ENCODE measurements around the gene LRRC37A3.
"Not testable (repeated sequence)": the region's sequence is repeated elsewhere in the genome, so short reads cannot be mapped to it uniquely, and the experiment has no call there.

LRRC37A3 gene

GRCh38 chr17:64925244-64925643, 6.0 kb upstream of the LRRC37A3 start:
- DNase-seq: not testable (repeated sequence)

- DNase-seq: peak; percentile 96
Measured at GRCh38 chr17:64923051-64923568, 3.8 kb upstream of the LRRC37A3 start.

DNA sequence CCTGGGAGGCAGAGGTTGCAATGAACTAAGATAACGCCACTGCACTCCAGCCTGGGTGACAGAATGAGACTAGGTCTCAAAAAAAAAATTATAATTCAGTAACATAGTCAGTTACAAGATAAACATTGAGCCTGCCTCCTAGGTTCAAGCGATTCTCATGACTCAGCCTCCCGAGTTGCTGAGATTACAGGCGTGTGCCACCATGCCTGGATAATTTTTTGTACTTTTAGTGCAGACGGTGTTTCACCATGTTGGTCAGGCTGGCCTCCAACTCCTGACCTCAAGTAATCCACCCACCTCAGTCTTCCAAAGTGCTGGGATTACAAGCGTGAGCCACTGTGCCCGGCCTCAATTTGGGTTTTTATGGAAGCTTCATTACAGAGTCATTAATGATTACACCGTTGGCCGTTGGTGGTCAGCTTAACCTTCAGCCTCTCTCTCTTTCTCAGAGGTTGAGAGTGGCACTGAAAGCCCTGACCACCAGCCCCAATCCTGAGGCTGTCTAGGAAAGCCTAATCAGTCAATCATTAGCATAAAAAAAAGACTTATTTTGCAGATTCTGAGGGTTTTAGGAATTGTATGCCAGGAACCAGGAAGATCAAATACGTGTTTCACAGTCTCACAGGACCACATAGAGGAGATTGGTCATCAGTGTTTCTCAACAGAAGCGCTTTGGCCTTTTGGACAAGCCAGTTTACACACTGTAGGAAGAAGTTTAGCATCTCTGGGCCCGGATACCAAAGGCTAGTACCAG, 1.3 kb upstream of the LRRC37A3 start:
- peak; percentile 42 for DNase-seq

DNA sequence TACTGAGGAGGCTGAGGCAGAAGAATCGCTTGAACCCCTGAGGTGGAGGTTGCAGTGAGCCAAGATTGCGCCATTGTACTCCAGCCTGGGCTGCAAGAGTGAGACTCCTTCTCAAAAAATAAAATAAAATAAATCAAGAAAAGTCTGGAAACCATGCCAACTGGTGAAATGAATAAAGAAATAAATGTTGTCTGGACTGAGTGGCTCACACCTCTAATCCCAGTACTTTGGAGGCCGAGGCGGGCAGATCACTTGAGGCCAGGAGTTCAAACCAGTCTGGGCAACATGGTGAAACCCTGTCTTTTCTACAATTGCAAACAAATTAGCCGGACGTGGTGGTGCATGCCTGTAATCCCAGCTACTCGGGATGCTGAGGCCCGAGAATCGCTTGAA, 744 bp upstream of the LRRC37A3 start:
- no peak for DNase-seq

DNA sequence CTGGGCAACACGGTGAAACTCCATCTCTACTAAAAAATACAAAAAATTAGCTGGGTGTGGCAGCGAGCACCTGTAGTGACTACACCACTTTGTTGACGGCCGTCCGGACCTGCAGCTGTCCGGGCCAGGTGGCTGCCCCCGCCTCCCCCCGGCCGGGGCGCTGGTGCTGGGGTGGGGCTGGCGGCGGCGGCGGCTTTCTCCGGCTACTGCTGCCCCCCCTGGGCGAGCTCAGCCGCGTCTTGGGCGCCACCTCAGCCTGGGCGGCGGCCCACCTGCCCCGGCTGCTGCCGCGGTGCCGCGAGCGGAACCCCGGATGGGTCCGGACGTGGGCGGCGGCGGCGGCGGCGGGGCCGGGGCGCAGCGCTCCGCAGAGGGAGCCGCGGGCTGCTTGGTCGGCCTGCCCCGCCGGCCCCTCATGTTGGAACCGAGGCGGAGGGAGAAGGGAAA, 413 bp downstream of the LRRC37A3 start:
- DNase-seq: peak; percentile 65

DNA sequence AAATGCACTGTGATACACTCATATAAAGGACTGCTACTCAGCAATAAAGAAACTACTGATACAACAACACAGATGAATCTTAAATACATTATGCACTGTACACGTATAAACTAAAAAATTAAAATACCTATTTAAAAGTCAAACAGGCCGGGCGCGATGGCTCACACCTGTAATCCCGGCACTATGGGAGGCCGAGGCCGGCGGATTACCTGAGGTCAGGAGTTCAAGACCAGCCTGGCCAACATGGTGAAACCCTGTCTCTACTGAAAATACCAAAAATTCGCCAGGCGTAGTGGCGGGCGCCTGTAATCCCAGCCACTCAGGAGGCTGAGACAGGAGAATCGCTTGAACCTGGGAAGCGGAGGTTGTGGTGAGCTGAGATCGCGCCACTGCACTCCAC, 1.7 kb downstream of the LRRC37A3 start:
- not testable (repeated sequence) for DNase-seq

GRCh38 chr17:64915244-64915643, 4.0 kb downstream of the LRRC37A3 start:
- not testable (repeated sequence) for DNase-seq

DNA sequence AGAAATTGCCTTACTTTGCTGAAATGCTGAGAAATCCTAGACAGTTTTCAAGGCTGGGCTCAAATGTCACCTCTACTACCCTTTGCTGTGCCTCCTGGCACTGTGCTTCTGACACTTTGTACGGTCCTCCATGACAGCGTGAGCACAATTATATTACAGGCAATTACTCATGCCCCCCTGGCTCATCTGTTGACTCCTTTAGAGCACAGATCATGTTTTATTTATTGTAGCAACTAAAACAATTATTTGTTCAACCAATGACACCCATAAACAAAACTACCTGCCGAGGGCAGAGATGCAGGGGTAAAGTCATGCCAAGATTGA, 9.1 kb downstream of the LRRC37A3 start:
- not testable (repeated sequence) for DNase-seq

GRCh38 chr17:64909511-64910190, 9.6 kb downstream of the LRRC37A3 start:
- not testable (repeated sequence) for DNase-seq

DNA sequence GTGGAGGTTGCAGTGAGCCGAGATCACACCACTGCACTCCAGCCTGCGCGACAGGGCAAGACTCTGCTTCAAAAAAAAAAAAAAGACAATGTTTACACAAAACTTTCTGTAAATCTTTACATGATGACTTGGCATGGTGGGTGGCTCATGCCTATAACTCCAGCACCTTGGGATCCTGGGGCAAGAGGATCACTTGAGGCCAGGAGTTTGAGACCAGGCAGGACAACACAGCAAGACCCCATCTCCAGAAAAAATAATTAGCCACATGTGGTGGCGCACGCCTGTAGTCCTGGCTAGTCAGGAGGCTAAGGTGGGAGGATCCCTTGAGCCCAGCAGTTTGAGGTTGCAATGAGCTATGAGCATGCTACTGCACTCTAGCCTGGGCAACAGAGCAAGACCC, 15.2 kb downstream of the LRRC37A3 start:
- DNase-seq: not testable (repeated sequence)

GRCh38 chr17:64897136-64897535, 22.1 kb downstream of the LRRC37A3 start:
- not testable (repeated sequence) for DNase-seq

- not testable (repeated sequence) for DNase-seq
Measured at GRCh38 chr17:64874210-64874609, 45.1 kb downstream of the LRRC37A3 start.

DNA sequence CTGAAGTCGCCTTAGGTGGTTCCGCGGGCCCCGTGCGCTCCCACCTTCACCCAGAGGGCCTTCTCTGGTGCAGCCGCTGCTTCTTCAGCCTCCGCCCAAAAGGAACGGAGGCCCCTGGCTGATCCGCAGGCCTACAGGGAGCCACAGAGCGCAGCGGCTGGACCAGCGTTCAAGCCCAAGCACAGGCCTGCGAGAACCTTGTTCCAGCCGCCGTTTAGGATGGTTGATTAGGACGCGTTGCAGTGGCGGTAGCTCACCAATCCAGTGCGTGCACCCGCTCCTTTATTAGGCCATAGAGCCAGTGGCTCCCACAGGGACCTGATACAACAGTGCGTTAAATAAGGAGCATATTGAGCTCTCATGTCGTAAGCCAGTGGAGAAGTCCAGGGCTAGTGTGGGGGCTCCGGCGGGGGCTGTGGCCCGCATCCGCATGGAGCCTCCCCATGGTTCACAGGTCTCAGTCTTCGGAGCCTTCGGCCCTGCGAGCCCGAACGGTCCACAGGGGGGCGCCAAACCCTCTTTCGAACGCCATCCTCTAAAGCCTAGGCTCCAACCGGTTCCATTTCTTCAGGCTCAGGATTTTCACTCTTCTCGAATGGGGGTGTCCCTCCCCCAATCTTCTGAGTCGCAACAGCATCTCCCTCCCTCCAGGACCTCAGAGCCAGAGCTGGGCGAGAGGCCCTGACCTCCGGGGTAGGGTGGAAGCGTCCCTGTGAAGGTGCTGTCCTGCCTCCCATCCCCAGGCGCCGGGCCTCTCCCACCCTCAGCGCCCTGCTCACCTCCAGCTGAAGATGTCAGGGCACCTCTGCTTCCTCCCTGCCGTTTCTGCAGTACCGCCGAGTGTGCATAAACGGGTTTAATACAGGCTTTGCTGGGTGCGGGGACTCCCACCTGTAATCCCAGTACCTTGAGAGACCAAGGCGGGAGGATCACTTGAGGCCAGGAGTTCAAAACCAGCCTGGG, 71.5 kb downstream of the LRRC37A3 start:
- peak; percentile 84 for DNase-seq

DNA sequence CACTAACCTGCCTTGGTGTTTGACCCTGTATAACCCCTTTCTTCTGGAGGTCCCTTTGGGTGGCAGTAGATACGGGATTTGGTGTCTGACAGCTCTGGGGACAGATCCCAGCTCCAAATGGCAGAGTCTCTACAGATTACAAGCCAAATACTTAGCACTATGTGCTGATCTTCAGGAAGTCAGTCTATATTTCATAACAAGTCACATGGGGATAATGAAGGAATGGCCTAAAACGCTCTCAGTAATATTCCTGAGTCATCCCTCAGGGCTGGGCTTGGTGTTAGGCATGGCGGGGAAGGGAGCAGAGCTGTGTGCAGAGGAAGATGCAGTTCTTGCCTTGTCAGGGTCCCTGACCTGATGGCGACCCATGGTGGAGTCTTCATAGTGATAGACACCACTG, 72.4 kb downstream of the LRRC37A3 start:
- DNase-seq: peak; percentile 16

GRCh38 chr17:64843918-64844317, 75.4 kb downstream of the LRRC37A3 start:
- DNase-seq: not testable (repeated sequence)

- not testable (repeated sequence) for DNase-seq
Measured at GRCh38 chr17:64842900-64843299, 76.4 kb downstream of the LRRC37A3 start.

- DNase-seq: peak; percentile 35
Measured at GRCh38 chr17:64840960-64841359, 78.3 kb downstream of the LRRC37A3 start.

GRCh38 chr17:64838513-64838912, 80.8 kb downstream of the LRRC37A3 start:
- DNase-seq: not testable (repeated sequence)

GRCh38 chr17:64837018-64837761, 82.1 kb downstream of the LRRC37A3 start:
- peak; percentile 94 for DNase-seq

GRCh38 chr17:64836623-64837017, 82.7 kb downstream of the LRRC37A3 start:
- DNase-seq: peak; percentile 31

DNA sequence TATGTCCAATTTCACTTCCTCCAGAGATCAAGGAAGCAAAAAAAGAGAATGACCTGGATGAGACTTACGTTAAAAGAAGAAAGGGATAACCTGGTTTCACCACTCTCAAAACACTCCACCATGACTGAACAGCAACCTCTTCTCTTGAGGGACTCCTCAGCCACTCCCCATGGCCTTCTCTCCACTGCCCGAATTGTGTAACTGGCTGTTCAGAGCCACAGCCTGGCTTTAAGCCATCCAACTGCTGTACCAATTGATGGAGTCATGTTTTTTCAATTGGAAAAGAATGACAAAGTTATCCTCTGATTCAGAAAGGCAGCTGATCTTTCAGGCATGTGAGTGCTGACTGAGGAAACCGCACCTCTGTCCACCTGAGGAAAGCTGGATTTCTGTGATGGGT, 85.2 kb downstream of the LRRC37A3 start:
- DNase-seq: not testable (repeated sequence)

- DNase-seq: not testable (repeated sequence)
Measured at GRCh38 chr17:64830631-64831040, 88.6 kb downstream of the LRRC37A3 start.
